ENCODE measurements around the gene TDRD7. TPM values are rescaled to one million over a fixed set of nuclear protein-coding genes. Genes with fewer than 3 reads are reported as not detected.

The TDRD7 gene
- total and polyA plus RNA-seq, 2 of the 13 experiments (the other 11 are each of a cell fraction or from before 2014, with no cell fraction given) = 9.8 to 15.5 TPM

DNA sequence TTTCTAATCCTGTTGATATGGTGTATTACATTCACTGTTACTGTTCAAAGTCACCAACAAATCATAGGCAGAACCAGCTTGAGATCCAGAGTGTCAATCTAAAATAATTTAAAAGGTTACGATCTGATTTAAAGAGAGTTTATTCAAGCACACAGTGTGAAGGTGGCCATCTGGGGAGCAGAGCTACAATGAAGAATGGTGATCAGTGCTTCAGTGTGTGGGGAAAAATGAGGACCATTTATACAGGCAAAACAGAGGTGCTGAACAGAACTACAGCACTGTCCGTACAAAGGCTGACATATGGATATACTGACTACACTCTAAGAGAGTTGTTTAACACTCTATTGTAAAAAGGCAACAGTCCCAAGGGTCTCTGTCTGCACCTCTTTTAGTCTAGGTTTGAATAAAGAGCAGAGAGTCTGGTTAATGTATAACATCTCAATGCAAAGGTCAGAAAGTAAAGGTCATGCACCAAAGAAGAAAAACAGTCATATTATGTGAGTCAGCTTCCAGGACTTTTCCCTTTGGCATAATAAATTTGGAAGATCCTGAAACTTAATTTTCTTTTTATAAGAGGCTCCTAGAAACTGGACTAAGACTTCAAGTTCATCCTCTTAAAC, 29.7 kb upstream of the TDRD7 start (continued):
- TF ChIP-seq ZMYM3 (CRISPR knock-in tag; IDR thresholded peaks at IDR 0.05) (0 out of 2 replicates have a peak, but pooled peaks have one; percentile 25), SMC3 (IDR thresholded peaks at IDR 0.05; ENCODE audit: low read length) (no peak), ZNF83 (CRISPR knock-in tag; IDR thresholded peaks at IDR 0.05; ENCODE audit: borderline replicate concordance) (no peak), ZFP1 (CRISPR knock-in tag; IDR thresholded peaks at IDR 0.05) (no peak), AKAP8 (CRISPR knock-in tag; IDR thresholded peaks at IDR 0.05) (no peak), ZNF138 (CRISPR knock-in tag; IDR thresholded peaks at IDR 0.05; ENCODE audit: low read depth) (no peak), RNF2 (conservative IDR thresholded peaks at IDR 0.05; ENCODE audit: low read depth) (no peak), NFKBIZ (CRISPR knock-in tag; IDR thresholded peaks at IDR 0.05) (peak; percentile 30; the same call in 1 of the 2 replicates), ZNF230 (CRISPR knock-in tag; IDR thresholded peaks at IDR 0.05) (no peak), ZBTB20 (CRISPR knock-in tag; IDR thresholded peaks at IDR 0.05; ENCODE audit: borderline replicate concordance, low read depth) (0 out of 2 replicates have a peak, but pooled peaks have one; percentile 30), SOX5 (CRISPR knock-in tag; IDR thresholded peaks at IDR 0.05; ENCODE audit: borderline replicate concordance) (peak; percentile 69; the same call in 1 of the 2 replicates), KLF16 (CRISPR knock-in tag; IDR thresholded peaks at IDR 0.05) (peak in 1 of 2 experiments; percentile 36; a peak in 1 of 4 replicates), HNRNPUL1 (IDR thresholded peaks at IDR 0.05; ENCODE audit: low read depth, low read length) (peak; percentile 95)
- TF ChIP-seq, protein P1, sequence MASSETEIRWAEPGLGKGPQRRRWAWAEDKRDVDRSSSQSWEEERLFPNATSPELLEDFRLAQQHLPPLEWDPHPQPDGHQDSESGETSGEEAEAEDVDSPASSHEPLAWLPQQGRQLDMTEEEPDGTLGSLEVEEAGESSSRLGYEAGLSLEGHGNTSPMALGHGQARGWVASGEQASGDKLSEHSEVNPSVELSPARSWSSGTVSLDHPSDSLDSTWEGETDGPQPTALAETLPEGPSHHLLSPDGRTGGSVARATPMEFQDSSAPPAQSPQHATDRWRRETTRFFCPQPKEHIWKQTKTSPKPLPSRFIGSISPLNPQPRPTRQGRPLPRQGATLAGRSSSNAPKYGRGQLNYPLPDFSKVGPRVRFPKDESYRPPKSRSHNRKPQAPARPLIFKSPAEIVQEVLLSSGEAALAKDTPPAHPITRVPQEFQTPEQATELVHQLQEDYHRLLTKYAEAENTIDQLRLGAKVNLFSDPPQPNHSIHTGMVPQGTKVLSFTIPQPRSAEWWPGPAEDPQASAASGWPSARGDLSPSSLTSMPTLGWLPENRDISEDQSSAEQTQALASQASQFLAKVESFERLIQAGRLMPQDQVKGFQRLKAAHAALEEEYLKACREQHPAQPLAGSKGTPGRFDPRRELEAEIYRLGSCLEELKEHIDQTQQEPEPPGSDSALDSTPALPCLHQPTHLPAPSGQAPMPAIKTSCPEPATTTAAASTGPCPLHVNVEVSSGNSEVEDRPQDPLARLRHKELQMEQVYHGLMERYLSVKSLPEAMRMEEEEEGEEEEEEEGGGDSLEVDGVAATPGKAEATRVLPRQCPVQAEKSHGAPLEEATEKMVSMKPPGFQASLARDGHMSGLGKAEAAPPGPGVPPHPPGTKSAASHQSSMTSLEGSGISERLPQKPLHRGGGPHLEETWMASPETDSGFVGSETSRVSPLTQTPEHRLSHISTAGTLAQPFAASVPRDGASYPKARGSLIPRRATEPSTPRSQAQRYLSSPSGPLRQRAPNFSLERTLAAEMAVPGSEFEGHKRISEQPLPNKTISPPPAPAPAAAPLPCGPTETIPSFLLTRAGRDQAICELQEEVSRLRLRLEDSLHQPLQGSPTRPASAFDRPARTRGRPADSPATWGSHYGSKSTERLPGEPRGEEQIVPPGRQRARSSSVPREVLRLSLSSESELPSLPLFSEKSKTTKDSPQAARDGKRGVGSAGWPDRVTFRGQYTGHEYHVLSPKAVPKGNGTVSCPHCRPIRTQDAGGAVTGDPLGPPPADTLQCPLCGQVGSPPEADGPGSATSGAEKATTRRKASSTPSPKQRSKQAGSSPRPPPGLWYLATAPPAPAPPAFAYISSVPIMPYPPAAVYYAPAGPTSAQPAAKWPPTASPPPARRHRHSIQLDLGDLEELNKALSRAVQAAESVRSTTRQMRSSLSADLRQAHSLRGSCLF (CRISPR knock-in tag; IDR thresholded peaks at IDR 0.05; ENCODE audit: borderline replicate concordance) = no peak
- TF ChIP-seq, protein P2, sequence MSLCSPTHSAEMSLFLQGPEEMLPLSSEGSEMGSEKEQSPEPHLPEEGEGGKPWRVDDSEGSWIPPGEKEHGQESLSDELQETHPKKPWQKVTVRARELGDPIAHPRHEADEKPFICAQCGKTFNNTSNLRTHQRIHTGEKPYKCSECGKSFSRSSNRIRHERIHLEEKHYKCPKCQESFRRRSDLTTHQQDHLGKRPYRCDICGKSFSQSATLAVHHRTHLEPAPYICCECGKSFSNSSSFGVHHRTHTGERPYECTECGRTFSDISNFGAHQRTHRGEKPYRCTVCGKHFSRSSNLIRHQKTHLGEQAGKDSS (CRISPR knock-in tag; IDR thresholded peaks at IDR 0.05; ENCODE audit: borderline replicate concordance, low read depth) = no peak
- TF ChIP-seq, protein P3, sequence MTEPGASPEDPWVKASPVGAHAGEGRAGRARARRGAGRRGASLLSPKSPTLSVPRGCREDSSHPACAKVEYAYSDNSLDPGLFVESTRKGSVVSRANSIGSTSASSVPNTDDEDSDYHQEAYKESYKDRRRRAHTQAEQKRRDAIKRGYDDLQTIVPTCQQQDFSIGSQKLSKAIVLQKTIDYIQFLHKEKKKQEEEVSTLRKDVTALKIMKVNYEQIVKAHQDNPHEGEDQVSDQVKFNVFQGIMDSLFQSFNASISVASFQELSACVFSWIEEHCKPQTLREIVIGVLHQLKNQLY (CRISPR knock-in tag; IDR thresholded peaks at IDR 0.05) = no peak
- TF ChIP-seq, protein P4, sequence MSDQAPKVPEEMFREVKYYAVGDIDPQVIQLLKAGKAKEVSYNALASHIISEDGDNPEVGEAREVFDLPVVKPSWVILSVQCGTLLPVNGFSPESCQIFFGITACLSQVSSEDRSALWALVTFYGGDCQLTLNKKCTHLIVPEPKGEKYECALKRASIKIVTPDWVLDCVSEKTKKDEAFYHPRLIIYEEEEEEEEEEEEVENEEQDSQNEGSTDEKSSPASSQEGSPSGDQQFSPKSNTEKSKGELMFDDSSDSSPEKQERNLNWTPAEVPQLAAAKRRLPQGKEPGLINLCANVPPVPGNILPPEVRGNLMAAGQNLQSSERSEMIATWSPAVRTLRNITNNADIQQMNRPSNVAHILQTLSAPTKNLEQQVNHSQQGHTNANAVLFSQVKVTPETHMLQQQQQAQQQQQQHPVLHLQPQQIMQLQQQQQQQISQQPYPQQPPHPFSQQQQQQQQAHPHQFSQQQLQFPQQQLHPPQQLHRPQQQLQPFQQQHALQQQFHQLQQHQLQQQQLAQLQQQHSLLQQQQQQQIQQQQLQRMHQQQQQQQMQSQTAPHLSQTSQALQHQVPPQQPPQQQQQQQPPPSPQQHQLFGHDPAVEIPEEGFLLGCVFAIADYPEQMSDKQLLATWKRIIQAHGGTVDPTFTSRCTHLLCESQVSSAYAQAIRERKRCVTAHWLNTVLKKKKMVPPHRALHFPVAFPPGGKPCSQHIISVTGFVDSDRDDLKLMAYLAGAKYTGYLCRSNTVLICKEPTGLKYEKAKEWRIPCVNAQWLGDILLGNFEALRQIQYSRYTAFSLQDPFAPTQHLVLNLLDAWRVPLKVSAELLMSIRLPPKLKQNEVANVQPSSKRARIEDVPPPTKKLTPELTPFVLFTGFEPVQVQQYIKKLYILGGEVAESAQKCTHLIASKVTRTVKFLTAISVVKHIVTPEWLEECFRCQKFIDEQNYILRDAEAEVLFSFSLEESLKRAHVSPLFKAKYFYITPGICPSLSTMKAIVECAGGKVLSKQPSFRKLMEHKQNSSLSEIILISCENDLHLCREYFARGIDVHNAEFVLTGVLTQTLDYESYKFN (CRISPR knock-in tag; conservative IDR thresholded peaks at IDR 0.05) = peak; percentile 96
- TF ChIP-seq, protein P5, sequence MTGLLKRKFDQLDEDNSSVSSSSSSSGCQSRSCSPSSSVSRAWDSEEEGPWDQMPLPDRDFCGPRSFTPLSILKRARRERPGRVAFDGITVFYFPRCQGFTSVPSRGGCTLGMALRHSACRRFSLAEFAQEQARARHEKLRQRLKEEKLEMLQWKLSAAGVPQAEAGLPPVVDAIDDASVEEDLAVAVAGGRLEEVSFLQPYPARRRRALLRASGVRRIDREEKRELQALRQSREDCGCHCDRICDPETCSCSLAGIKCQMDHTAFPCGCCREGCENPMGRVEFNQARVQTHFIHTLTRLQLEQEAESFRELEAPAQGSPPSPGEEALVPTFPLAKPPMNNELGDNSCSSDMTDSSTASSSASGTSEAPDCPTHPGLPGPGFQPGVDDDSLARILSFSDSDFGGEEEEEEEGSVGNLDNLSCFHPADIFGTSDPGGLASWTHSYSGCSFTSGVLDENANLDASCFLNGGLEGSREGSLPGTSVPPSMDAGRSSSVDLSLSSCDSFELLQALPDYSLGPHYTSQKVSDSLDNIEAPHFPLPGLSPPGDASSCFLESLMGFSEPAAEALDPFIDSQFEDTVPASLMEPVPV (CRISPR knock-in tag; IDR thresholded peaks at IDR 0.05) = 0 out of 2 replicates have a peak, but pooled peaks have one; percentile 45

Measured in HepG2 (cell line).